Kidney (tissue), 14 donors: ENCODE measurements around the gene ZNF625. TPM values are rescaled to one million over a fixed set of nuclear protein-coding genes. Genes with fewer than 3 reads are reported as not detected.

Experiments
- DNase-seq, 5 donors: peaks; one replicate each; pipeline ENCODE4 v3.0.0-alpha.2; 2013 to 2020
- FAIRE-seq: peaks from 2 replicates; lab custom pipeline; 2012; peaks lifted over from hg19 to GRCh38; lab: Jason Lieb, UNC
- H3K27ac ChIP-seq, 2 donors: one replicate each; pipeline ENCODE4 v1.7.0; 2013; ENCODE audit warnings: low read depth in 2 of 2, low read length in 2 of 2, inconsistent platforms in 1 of 2
- H3K27me3 ChIP-seq: one replicate; pipeline ENCODE4 v1.7.1; 2013; ENCODE audit warnings: low read length, inconsistent platforms; ENCODE audit not compliant: control insufficient read depth, insufficient read depth
- H3K36me3 ChIP-seq, 3 donors: one replicate each; pipeline versions ENCODE4 v1.7.0 to v1.7.1; 2013; ENCODE audit warnings: low read length in 3 of 3, control low read depth in 1 of 3, inconsistent platforms in 1 of 3; ENCODE audit not compliant: insufficient read depth in 3 of 3, control insufficient read depth in 2 of 3
- H3K4me1 ChIP-seq, 3 donors: one replicate each; pipeline versions ENCODE4 v1.7.0 to v1.7.1; 2013; ENCODE audit warnings: low read length in 3 of 3, inconsistent platforms in 1 of 3, low read depth in 1 of 3; ENCODE audit not compliant: control insufficient read depth in 2 of 3, insufficient read depth in 2 of 3
- H3K4me3 ChIP-seq, 3 donors: one replicate each; pipeline versions ENCODE4 v1.7.0 to v1.8.1; 2013; ENCODE audit warnings: low read length in 3 of 3, control low read depth in 1 of 3, inconsistent platforms in 1 of 3
- H3K9ac ChIP-seq, 3 donors: one replicate each; pipeline versions ENCODE4 v1.7.0 to v1.7.1; 2013; ENCODE audit warnings: low read length in 3 of 3, control low read depth in 1 of 3, inconsistent platforms in 1 of 3
- H3K9me3 ChIP-seq, 3 donors: one replicate each; pipeline versions ENCODE4 v1.7.0 to v1.7.1; 2013; ENCODE audit warnings: low read length in 3 of 3, control low read depth in 1 of 3, inconsistent platforms in 1 of 3; ENCODE audit not compliant: control insufficient read depth in 2 of 3, insufficient read depth in 1 of 3
- intact Hi-C: fragments of 100-400 bp; cut with DNase I; formaldehyde crosslinking; loops from one replicate; pipeline ENCODE4 v1.11.1; 2022
- polyA plus RNA-seq: library from polyadenylated mRNA; stranded (reverse); fragments of 350-450 nt; fragmentation: Illumina TruSeq; extraction: RNeasy Lipid Tissue Mini Kit (QIAGEN cat#74804); gene quantifications from one replicate; pipeline ENCODE4 v1.2.3, GENCODE V29; 2014; ENCODE audit warnings: low read depth, low replicate concordance; ENCODE audit not compliant: insufficient read depth
- total RNA-seq: library from RNA; stranded (reverse); fragmentation: NEBNext Ultra II Directional; extraction: Animal tissue kit (Norgen Biotek cat#: 25700); gene quantifications from one replicate; pipeline ENCODE4 v1.2.1, GENCODE V29; 2021
- TF ChIP-seq, protein P1 (sequence below): IDR thresholded peaks from 3 replicates; pipeline ENCODE4 v1.5.1; 2012; ENCODE audit warnings: mild to moderate bottlenecking, moderate library complexity, borderline replicate concordance; ENCODE audit not compliant: insufficient read depth; ENCODE audit errors: extremely low read depth
- donor health status: control.
- donor health status: control.
- donor health status: control.
- donor health status: control.
- donor health status: control.
- donor health status: DM: yes; HTN: yes; CAD: no.
- donor health status: Normal renal cell carcinoma (clear cell type).

The ZNF625 gene
- total and polyA plus RNA-seq, 2 donors from 2014 or later: 6.1 to 11.4 TPM

DNA sequence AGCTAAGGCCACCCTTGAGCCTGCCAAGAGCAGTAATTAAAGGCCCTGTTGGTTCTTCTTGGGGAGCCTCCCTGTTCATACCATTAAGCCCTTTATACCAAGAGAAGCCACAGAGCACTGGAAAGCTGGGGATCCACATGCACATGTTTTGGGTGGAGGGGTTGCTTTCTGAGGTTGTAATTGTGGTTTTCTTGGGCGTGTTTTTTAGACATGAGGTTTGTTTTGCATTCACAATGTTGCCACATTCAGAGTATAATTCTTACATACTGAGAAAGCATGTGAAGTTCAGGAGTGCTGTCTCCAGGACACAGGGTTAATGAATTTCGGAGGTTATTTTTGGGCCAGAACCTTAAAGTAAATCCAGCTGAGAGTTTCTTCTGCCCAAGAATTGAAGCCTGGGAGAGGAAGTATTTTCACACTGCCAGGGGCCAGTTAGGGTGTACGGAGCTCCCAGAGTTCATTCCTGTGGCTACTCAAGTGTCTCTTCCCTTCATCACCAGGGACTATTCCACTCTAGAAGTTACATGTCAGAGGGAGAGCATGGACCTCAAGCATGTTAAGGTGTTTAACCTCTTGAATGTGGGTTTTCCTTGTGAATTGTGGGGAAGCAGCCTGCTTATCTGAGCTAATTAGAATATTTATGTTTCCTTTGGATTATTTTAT is 43.4 kb upstream of the ZNF625 start:
- Histone ChIP-seq H3K27me3 (no peaks in the 10 kb centered on the region), H3K4me1 (peaks cover 0 to 4% (median 0%) of the 10 kb centered on the region in 3 donors), H3K9ac (no peak overlapping the region), H3K27ac (no peak overlapping the region), H3K36me3 (no peaks in the 10 kb centered on the region), H3K4me3 (peak overlapping the region in 1 of 3 donors; percentile 11), H3K9me3 (peaks cover 0 to 7% (median 1%) of the 10 kb centered on the region in 3 donors)
- intact Hi-C loops: no loop called here
- FAIRE-seq: no peak
- peak in 2 of 5 donors; percentile 34 to 52 for DNase-seq
- TF ChIP-seq, protein P1, sequence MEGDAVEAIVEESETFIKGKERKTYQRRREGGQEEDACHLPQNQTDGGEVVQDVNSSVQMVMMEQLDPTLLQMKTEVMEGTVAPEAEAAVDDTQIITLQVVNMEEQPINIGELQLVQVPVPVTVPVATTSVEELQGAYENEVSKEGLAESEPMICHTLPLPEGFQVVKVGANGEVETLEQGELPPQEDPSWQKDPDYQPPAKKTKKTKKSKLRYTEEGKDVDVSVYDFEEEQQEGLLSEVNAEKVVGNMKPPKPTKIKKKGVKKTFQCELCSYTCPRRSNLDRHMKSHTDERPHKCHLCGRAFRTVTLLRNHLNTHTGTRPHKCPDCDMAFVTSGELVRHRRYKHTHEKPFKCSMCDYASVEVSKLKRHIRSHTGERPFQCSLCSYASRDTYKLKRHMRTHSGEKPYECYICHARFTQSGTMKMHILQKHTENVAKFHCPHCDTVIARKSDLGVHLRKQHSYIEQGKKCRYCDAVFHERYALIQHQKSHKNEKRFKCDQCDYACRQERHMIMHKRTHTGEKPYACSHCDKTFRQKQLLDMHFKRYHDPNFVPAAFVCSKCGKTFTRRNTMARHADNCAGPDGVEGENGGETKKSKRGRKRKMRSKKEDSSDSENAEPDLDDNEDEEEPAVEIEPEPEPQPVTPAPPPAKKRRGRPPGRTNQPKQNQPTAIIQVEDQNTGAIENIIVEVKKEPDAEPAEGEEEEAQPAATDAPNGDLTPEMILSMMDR: no peak

DNA sequence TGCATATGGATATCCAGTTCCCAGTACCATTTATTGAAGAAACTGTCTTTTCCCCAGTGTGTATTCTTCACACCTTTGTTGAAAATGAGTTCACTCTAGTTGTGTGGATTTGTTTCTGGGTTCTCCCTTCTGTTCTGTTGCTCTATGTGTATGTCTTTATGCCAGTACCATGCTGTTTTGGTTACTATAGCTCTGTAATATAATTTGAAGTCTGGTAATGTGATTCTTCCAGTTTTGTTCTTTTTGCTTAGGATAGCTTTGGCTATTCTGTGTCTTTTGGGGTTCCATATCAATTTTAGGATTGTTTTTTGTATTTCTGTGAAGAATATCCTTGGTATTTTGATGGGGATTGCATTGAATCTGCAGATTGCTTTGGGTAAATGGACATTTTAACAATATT is 41.6 kb upstream of the ZNF625 start:
- DNase-seq: no peak
- Histone ChIP-seq H3K9me3 (peaks cover 0 to 7% (median 1%) of the 10 kb centered on the region in 3 donors), H3K27ac (no peak overlapping the region), H3K36me3 (no peaks in the 10 kb centered on the region), H3K9ac (no peak overlapping the region), H3K27me3 (no peaks in the 10 kb centered on the region), H3K4me3 (no peak overlapping the region), H3K4me1 (peaks cover 0 to 10% (median 0%) of the 10 kb centered on the region in 3 donors)
- no peak for FAIRE-seq
- TF ChIP-seq, protein P1: no peak
- intact Hi-C loops: no loop called here

DNA sequence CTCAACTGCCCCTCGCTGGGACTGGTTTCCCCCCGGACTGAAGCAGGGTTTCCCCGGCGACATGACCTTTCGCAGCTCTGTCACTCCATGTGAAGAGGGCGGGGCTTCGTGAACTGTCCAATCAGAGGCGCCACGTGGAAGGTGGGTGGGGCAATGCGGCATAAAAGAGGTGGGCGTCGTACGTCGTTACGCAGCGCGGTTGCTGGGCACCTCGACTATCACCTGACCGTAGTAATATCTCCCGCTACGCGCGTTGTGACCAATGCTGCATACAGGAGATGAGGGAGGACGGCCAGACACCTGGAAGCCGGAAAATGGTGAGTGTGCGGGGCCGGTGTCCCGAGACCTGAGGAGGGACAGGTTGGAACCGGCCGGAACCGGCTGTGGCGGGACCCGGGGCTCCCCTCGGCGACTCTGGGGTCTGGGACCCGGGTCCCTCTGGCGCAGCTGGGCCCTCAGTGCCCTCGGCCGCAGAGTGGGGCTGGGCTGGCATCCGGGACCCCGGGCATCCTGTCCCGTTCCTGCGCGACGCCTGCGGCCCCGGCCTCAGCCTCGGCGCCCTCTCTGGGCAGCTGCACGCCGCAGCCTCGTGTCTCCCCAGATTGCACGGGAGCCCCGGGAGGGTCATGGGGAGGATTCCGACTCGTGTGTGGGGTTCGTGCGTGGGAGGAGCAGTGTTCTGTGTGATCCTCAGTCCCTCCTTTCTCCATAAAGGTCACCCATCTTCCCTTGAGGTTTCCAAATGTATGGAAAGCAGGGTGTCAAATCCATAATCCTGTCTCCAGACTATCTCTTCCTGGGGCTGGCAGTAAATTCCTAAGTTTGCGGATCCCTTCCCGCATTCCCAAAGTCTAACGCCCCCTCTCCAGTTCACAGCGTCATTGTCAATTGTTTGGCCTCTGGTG is 38.5 kb upstream of the ZNF625 start:
- DNase-seq: peak; percentile 95 to 97 (median 96)
- TF ChIP-seq, protein P1: no peak
- Histone ChIP-seq H3K9ac (peak overlapping the region; percentile 74 to 84 (median 76)), H3K4me1 (peaks cover 0 to 8% (median 0%) of the 10 kb centered on the region in 3 donors), H3K27ac (peak overlapping the region; percentile 83 to 88), H3K36me3 (peaks cover 0 to 3% (median 1%) of the 10 kb centered on the region in 3 donors), H3K4me3 (peak overlapping the region; percentile 75 to 89 (median 86)), H3K9me3 (peaks cover 0 to 10% (median 1%) of the 10 kb centered on the region in 3 donors), H3K27me3 (no peaks in the 10 kb centered on the region)
- peak; percentile 32 for FAIRE-seq
- intact Hi-C loops: no loop called here
